Bronchus fibroblast of lung (primary cell): ENCODE data around the gene VEGFB. TPM values are rescaled to one million over a fixed set of nuclear protein-coding genes. Genes with fewer than 3 reads are reported as not detected.

Experiments
- total RNA-seq: library from RNA; depleted of rRNA; stranded (reverse); fragments of >200 nt; gene quantifications from 2 replicates; pipeline ENCODE4 v1.2.3, GENCODE V29; 2015

VEGFB gene
- 22.5 and 30.8 TPM in 2 replicates for total RNA-seq

GRCh38 chr11:64233913-64234586 is at the start of gene VEGFB:
Gene VEGFB, plus strand, starts transcription at chr11:64234584. Its CDS starts 250 bp downstream, at chr11:64234834.

GRCh38 chr11:64185693-64186491 is 48.5 kb upstream of the VEGFB start, which contains the start of gene STIP1:
Gene STIP1, plus strand, starts transcription at chr11:64186171. Its CDS starts 91 bp downstream, at chr11:64186262.

GRCh38 chr11:64206457-64207255 is 27.7 kb upstream of the VEGFB start, which contains the start of gene FERMT3:
Gene FERMT3, plus strand, starts transcription at chr11:64206721. Its CDS starts 644 bp downstream, at chr11:64207365.

GRCh38 chr11:64225608-64226506 is 8.5 kb upstream of the VEGFB start, which contains the start of the genes NUDT22 and TRPT1:
Gene NUDT22, plus strand, starts transcription at chr11:64226274. Its CDS starts 379 bp downstream, at chr11:64226653.
Gene TRPT1, minus strand, starts transcription at chr11:64226186. Its CDS starts 326 bp downstream, at chr11:64225860.

GRCh38 chr11:64230171-64230984 is 4.0 kb upstream of the VEGFB start, which contains the start of gene DNAJC4:
Gene DNAJC4, plus strand, starts transcription at chr11:64230548. Its CDS starts 307 bp downstream, at chr11:64230855.

GRCh38 chr11:64240435-64241240 is 6.3 kb downstream of the VEGFB start, which contains the start of gene FKBP2:
Gene FKBP2, plus strand, starts transcription at chr11:64241095. Its CDS starts 1,293 bp downstream, at chr11:64242388.

GRCh38 chr11:64246871-64247728 is 12.7 kb downstream of the VEGFB start, which contains the start of gene PPP1R14B:
Gene PPP1R14B, minus strand, starts transcription at chr11:64246943. Its CDS starts 270 bp downstream, at chr11:64246673.

GRCh38 chr11:64251016-64251752 is 16.8 kb downstream of the VEGFB start, which contains the start of gene PLCB3:
Gene PLCB3, plus strand, starts transcription at chr11:64251530. Its CDS starts 120 bp downstream, at chr11:64251650.

GRCh38 chr11:64284048-64284961 is 49.9 kb downstream of the VEGFB start, which contains the start of gene BAD:
Gene BAD, minus strand, starts transcription at chr11:64284665. Its CDS starts 297 bp downstream, at chr11:64284368.

GRCh38 chr11:64284962-64285884 is 50.8 kb downstream of the VEGFB start, which contains the start of gene GPR137:
Gene GPR137, plus strand, starts transcription at chr11:64285848. Its CDS starts 677 bp downstream, at chr11:64286525.

Other genes starting within 250 kb of the VEGFB start
- 114 and 130 TPM in 2 replicates for gene OTUB1, start 248.1 kb upstream of the VEGFB start, total RNA-seq
- under 0.01 TPM in 1 of 2 replicates, not detected in the other for gene FLRT1, start 198.7 kb upstream of the VEGFB start, total RNA-seq
- gene MACROD1, start 68.5 kb upstream of the VEGFB start, total RNA-seq = 9.2 and 14.7 TPM in 2 replicates
- 200 and 219 TPM in 2 replicates for gene STIP1, start 48.4 kb upstream of the VEGFB start, total RNA-seq
- 1.8 and 2.2 TPM in 2 replicates for gene FERMT3, start 27.9 kb upstream of the VEGFB start, total RNA-seq
- gene TRPT1, start 8.4 kb upstream of the VEGFB start, total RNA-seq = 46.2 and 59.3 TPM in 2 replicates
- gene NUDT22, start 8.3 kb upstream of the VEGFB start, total RNA-seq = 59.5 and 60.4 TPM in 2 replicates
- 12.6 and 21.2 TPM in 2 replicates for gene DNAJC4, start 4.0 kb upstream of the VEGFB start, total RNA-seq
- 41.2 and 54.4 TPM in 2 replicates for gene FKBP2, start 6.5 kb downstream of the VEGFB start, total RNA-seq
- 361 and 380 TPM in 2 replicates for gene PPP1R14B, start 12.4 kb downstream of the VEGFB start, total RNA-seq
- gene PLCB3, start 16.9 kb downstream of the VEGFB start, total RNA-seq = 24.2 and 25.7 TPM in 2 replicates
- gene BAD, start 50.1 kb downstream of the VEGFB start, total RNA-seq = 102 and 103 TPM in 2 replicates
- gene GPR137, start 51.3 kb downstream of the VEGFB start, total RNA-seq = 14.6 and 18.7 TPM in 2 replicates
- gene KCNK4, start 56.7 kb downstream of the VEGFB start, total RNA-seq = not detected in 2 replicates
- 0.15 TPM in 1 of 2 replicates, not detected in the other for gene CATSPERZ, start 65.8 kb downstream of the VEGFB start, total RNA-seq
- gene ESRRA, start 70.9 kb downstream of the VEGFB start, total RNA-seq = 21.3 and 25.1 TPM in 2 replicates
- gene TRMT112, start 83.0 kb downstream of the VEGFB start, total RNA-seq = 446 and 498 TPM in 2 replicates
- 281 and 297 TPM in 2 replicates for gene PRDX5, start 83.5 kb downstream of the VEGFB start, total RNA-seq
- gene CCDC88B, start 105.6 kb downstream of the VEGFB start, total RNA-seq = 1.2 and 1.3 TPM in 2 replicates
- 39.7 and 42.4 TPM in 2 replicates for gene RPS6KA4, start 124.6 kb downstream of the VEGFB start, total RNA-seq